BJ (cell line): Measurements from ENCODE around the gene TBL2. TPM values are rescaled to one million over a fixed set of nuclear protein-coding genes. Genes with fewer than 3 reads are reported as not detected.

Experiments
- CTCF ChIA-PET: fragments of 350-600 bp; formaldehyde crosslinking; extraction: SDS; loops from one replicate; lab custom pipeline; 2021; ENCODE audit warnings: antibody characterized with exemption, inconsistent platforms; lab: Yijun Ruan, JAX
- POLR2A ChIA-PET: fragments of 300-600 bp; sonication (Branson Sonifier 250); formaldehyde crosslinking; extraction: SDS; loops from one replicate; lab custom pipeline; 2021; ENCODE audit warnings: antibody characterized with exemption; lab: Charles Lee
- DNase-seq: peaks from one replicate; pipeline ENCODE4 v3.0.0-alpha.2; 2011; ENCODE audit warnings: low read depth
- H3K27me3 ChIP-seq: 2 replicates; pipeline ENCODE4 v1.6.0; 2011; ENCODE audit warnings: low read length; ENCODE audit not compliant: control insufficient read depth, insufficient read depth
- H3K36me3 ChIP-seq: 2 replicates; pipeline ENCODE4 v1.5.1; 2011; ENCODE audit warnings: low read length; ENCODE audit not compliant: control insufficient read depth, insufficient read depth
- H3K4me3 ChIP-seq: 2 replicates; pipeline ENCODE4 v1.5.1; 2011; ENCODE audit warnings: low read depth, mild to moderate bottlenecking, control low read depth, low read length
- CTCF ChIP-seq: IDR thresholded peaks from 2 replicates; pipeline ENCODE4 v1.5.1; 2011; ENCODE audit warnings: low read depth, mild to moderate bottlenecking, control low read depth, inconsistent platforms, low read length, moderate library complexity; ENCODE audit not compliant: insufficient read depth
- polyA plus RNA-seq: library from polyadenylated mRNA; depleted of rRNA; stranded (reverse); fragments of >200 nt; gene quantifications from 2 replicates; pipeline ENCODE4 v1.2.3, GENCODE V29; 2011; rRNA removed

TBL2 gene
- polyA plus RNA-seq, 1 experiment: 63.7 TPM

- Histone ChIP-seq H3K4me3 (no peak overlapping the region), H3K36me3 (peaks cover 7% of the 10 kb centered on the region), H3K27me3 (no peaks in the 10 kb centered on the region)
- POLR2A ChIA-PET: interaction anchor here (0.6 kb wide), 1 partner anchor 372 kb away, joined by 3 read pairs; no protein-coding TSS in a partner anchor
- no peak for TF ChIP-seq CTCF
- CTCF ChIA-PET: interaction anchor here (1.0 to 1.2 kb wide), 2 partner anchors 19 to 88 kb away, joined by 3 read pairs; no protein-coding TSS in a partner anchor
- DNase-seq: no peak
These were observed 59.9 kb downstream of the TBL2 start for GRCh38 chr7:73518470-73518869.

Other genes with a start within 250 kb of the TBL2 start
- gene FZD9, start 144.8 kb downstream of the TBL2 start, polyA plus RNA-seq: 0.33 and 0.38 TPM in 2 replicates
- gene BAZ1B, start 56.3 kb downstream of the TBL2 start, polyA plus RNA-seq: 12.4 and 18.8 TPM in 2 replicates
- 65.2 and 89.6 TPM in 2 replicates for gene BCL7B, start 20.9 kb downstream of the TBL2 start, polyA plus RNA-seq
- gene MLXIPL, start 45.9 kb upstream of the TBL2 start, polyA plus RNA-seq: not detected in 2 replicates
- gene VPS37D, start 89.3 kb upstream of the TBL2 start, polyA plus RNA-seq: 2.2 and 3.3 TPM in 2 replicates
- gene DNAJC30, start 104.9 kb upstream of the TBL2 start, polyA plus RNA-seq: 6.4 and 6.9 TPM in 2 replicates
- 66.9 and 69.8 TPM in 2 replicates for gene BUD23, start 105.0 kb upstream of the TBL2 start, polyA plus RNA-seq
- gene STX1A, start 141.1 kb upstream of the TBL2 start, polyA plus RNA-seq: 10.7 and 12.2 TPM in 2 replicates
- gene ABHD11, start 160.2 kb upstream of the TBL2 start, polyA plus RNA-seq: 11.6 and 16.9 TPM in 2 replicates
- not detected in 2 replicates for gene CLDN3, start 191.7 kb upstream of the TBL2 start, polyA plus RNA-seq